Bladder microvascular endothelial cell (primary cell): ENCODE measurements around the gene SYNJ2BP. TPM values are rescaled to one million over a fixed set of nuclear protein-coding genes. Genes with fewer than 3 reads are reported as not detected.

Experiments
- total RNA-seq: library from RNA; depleted of rRNA; stranded (reverse); fragments of >200 nt; gene quantifications from 2 replicates; pipeline ENCODE4 v1.2.3, GENCODE V29; 2014

SYNJ2BP gene, protein sequence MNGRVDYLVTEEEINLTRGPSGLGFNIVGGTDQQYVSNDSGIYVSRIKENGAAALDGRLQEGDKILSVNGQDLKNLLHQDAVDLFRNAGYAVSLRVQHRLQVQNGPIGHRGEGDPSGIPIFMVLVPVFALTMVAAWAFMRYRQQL
- 11.8 and 22.0 TPM in 2 replicates for total RNA-seq

GRCh38 chr14:70416725-70417349 is at the start of gene SYNJ2BP:
Gene SYNJ2BP (minus strand): TSS chr14:70417090. CDS start chr14:70416963, 127 bp downstream.

GRCh38 chr14:70451874-70452273 is 35.0 kb upstream of the SYNJ2BP start, which contains the start of gene ADAM21:
Gene ADAM21 (plus strand): TSS chr14:70452174. CDS start chr14:70457500, 5,326 bp downstream.

Other genes with a start within 250 kb of the SYNJ2BP start
- gene SLC8A3, start 228.1 kb downstream of the SYNJ2BP start, total RNA-seq = 0.16 and 1.3 TPM in 2 replicates
- gene COX16, start 57.4 kb downstream of the SYNJ2BP start, total RNA-seq = 27.4 and 33.4 TPM in 2 replicates
- 0.32 and 0.44 TPM in 2 replicates for gene ADAM21, start 35.1 kb upstream of the SYNJ2BP start, total RNA-seq
- 0.16 and 2.4 TPM in 2 replicates for gene ADAM20, start 117.9 kb upstream of the SYNJ2BP start, total RNA-seq
- 13.4 and 26.1 TPM in 2 replicates for gene MED6, start 183.6 kb upstream of the SYNJ2BP start, total RNA-seq
- under 0.01 and 0.06 TPM in 2 replicates for gene TTC9, start 224.8 kb upstream of the SYNJ2BP start, total RNA-seq